CD4-positive, alpha-beta T cell treated with Interleukin-15 for 4 hours (primary cell): ENCODE measurements around the gene ZFP36L2.
A peak's percentile ranks its signal among the peaks of the same experiment; 100 is the strongest.

Source experiments
- DNase-seq: peaks from one replicate; pipeline ENCODE4 v3.0.0-alpha.2; 2020; ENCODE audit warnings: low spot score

The ZFP36L2 gene

GRCh38 chr2:43226558-43226954 is at the start of gene ZFP36L2:
Gene ZFP36L2, minus strand, starts transcription at chr2:43226606. Its CDS starts 291 bp downstream, at chr2:43226315.
- DNase-seq: peak; percentile 97

- DNase-seq: no peak
Measured at GRCh38 chr2:43274721-43275120, 48.3 kb upstream of the ZFP36L2 start.

GRCh38 chr2:43274055-43274454 is 47.6 kb upstream of the ZFP36L2 start:
- DNase-seq: no peak

GRCh38 chr2:43273529-43273928 is 47.1 kb upstream of the ZFP36L2 start:
- DNase-seq: no peak

GRCh38 chr2:43270930-43271615 is 44.7 kb upstream of the ZFP36L2 start:
- no peak for DNase-seq

- no peak for DNase-seq
Measured at GRCh38 chr2:43270461-43270860, 44.1 kb upstream of the ZFP36L2 start.

GRCh38 chr2:43269706-43270105 is 43.3 kb upstream of the ZFP36L2 start:
- no peak for DNase-seq

- DNase-seq: no peak
Measured at GRCh38 chr2:43269074-43269572, 42.7 kb upstream of the ZFP36L2 start.

- no peak for DNase-seq
Measured at GRCh38 chr2:43268066-43268953, 41.9 kb upstream of the ZFP36L2 start.

GRCh38 chr2:43267381-43267780 is 41.0 kb upstream of the ZFP36L2 start:
- DNase-seq: no peak

GRCh38 chr2:43266711-43267111 is 40.3 kb upstream of the ZFP36L2 start:
- DNase-seq: no peak

GRCh38 chr2:43265421-43265820 is 39.0 kb upstream of the ZFP36L2 start:
- DNase-seq: no peak

GRCh38 chr2:43265001-43265400 is 38.6 kb upstream of the ZFP36L2 start:
- DNase-seq: no peak

- no peak for DNase-seq
Measured at GRCh38 chr2:43262951-43263350, 36.5 kb upstream of the ZFP36L2 start.

- DNase-seq: no peak
Measured at GRCh38 chr2:43262239-43262638, 35.8 kb upstream of the ZFP36L2 start.

- no peak for DNase-seq
Measured at GRCh38 chr2:43259512-43259911, 33.1 kb upstream of the ZFP36L2 start.

- no peak for DNase-seq
Measured at GRCh38 chr2:43258547-43259156, 32.2 kb upstream of the ZFP36L2 start.

- no peak for DNase-seq
Measured at GRCh38 chr2:43255296-43255910, 29.0 kb upstream of the ZFP36L2 start.

- no peak for DNase-seq
Measured at GRCh38 chr2:43254331-43254730, 27.9 kb upstream of the ZFP36L2 start.

- DNase-seq: no peak
Measured at GRCh38 chr2:43251171-43251731, 24.8 kb upstream of the ZFP36L2 start.

GRCh38 chr2:43250015-43250414 is 23.6 kb upstream of the ZFP36L2 start:
- DNase-seq: no peak

- DNase-seq: no peak
Measured at GRCh38 chr2:43248621-43249020, 22.2 kb upstream of the ZFP36L2 start.
